Activated CD4-positive, alpha-beta T cell treated with anti-CD3 and anti-CD28 coated beads for 4 hours (primary cell): Measurements from ENCODE around the gene OPN4.

Experiments used
- DNase-seq, 2 donors: peaks; one replicate each; pipeline ENCODE4 v3.0.0-alpha.2; 2020

Gene OPN4

DNA sequence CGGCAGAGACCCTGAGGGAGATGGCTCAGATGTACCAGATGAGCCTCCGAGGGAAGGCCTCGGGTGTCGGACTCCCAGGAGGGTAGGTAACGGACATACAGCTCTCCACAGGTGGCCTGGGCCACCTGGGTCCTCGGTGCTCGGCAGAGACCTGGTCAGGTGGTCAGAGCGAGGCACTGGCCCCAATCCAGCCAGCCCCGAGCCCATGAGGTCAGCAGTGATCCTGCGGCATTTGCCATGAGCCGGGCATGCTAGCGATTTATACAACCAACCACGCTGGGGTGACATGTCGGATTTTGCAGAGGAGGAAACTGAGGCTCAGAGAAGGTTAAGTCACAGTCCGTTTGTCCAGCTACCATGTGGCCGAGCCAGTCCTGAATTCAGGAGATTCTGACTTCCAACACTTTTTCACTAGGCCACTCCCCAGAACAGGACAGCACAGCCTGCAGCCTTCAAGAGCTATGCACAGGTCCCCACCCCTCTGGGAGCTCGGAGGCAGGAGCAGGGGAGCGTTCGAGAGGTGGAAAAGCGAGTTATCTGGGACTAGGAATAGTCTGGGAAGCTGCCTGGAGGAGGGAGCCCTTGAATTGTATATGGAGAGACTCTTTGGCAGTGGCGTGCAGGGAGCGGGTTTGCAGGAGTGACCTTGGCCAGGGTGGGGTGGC, 27.5 kb downstream of the OPN4 start:
- DNase-seq = no peak

GRCh38 chr10:86682675-86683074, 28.3 kb downstream of the OPN4 start:
- DNase-seq = no peak

GRCh38 chr10:86684331-86685097, 30.2 kb downstream of the OPN4 start:
- no peak for DNase-seq

GRCh38 chr10:86685416-86685815, 31.1 kb downstream of the OPN4 start:
- no peak for DNase-seq

GRCh38 chr10:86685893-86686632, 31.7 kb downstream of the OPN4 start:
- no peak for DNase-seq

DNA sequence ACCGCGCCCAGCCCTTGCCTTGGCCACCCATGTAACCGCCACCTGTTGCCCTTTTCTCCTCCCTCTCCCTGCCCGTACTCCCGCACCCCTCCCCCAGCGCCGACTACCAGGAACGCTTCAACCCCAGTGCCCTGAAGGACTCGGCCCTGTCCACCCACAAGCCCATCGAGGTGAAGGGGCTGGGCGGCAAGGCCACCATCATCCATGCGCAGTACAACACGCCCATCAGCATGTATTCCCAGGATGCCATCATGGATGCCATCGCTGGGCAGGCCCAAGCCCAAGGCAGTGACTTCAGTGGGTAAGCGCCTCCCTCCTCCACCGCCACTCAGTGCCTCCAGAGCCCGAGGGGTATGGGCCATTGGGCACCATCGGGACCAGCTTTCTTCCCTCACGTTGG, 32.6 kb downstream of the OPN4 start:
- no peak for DNase-seq

- no peak for DNase-seq
Measured at GRCh38 chr10:86687750-86688149, 33.4 kb downstream of the OPN4 start.

GRCh38 chr10:86688398-86688921, 34.1 kb downstream of the OPN4 start:
- peak; percentile 44 to 48 for DNase-seq

GRCh38 chr10:86689146-86689545, 34.8 kb downstream of the OPN4 start:
- DNase-seq = no peak

DNA sequence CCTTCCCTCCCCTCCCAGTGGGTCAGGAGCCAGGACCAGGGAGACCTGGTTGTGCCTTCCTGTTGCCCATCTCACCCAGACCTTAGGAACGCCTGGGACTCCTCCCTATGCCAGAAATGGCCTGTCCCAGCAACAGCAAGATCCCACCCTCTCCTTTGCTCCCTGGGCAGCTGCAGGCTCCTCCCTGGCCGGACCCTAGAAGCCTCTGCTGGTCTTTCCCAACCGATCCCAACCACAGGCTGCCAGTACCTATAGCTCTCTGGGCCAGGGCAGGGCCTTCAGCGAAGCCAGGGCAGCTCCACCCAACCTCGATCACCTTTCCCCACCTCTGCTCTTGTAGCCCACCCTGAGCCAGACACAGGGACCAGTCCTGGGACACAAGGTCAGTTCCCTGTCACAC, 35.9 kb downstream of the OPN4 start:
- no peak for DNase-seq

DNA sequence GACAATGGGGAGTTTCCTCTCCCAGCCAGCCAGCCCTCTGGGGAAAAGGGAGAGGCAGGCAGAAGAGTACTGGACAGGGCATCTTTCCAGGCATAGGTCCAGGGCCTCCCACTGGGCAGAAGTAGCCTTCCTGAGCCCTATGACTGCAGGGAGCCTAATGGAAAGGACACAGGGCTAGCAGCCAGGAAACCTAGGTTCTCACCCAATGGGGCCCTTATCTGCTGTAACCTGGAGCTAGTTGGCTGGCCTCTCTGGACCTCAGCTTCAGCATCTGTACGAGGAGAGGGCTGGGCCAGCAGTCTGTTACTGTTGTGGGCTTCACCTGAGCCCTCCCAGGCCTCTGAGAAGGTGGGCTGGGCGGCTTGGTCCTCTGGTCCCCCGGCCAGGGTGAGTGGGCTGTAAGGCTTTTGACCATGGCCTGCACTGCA, 36.3 kb downstream of the OPN4 start:
- DNase-seq = no peak

DNA sequence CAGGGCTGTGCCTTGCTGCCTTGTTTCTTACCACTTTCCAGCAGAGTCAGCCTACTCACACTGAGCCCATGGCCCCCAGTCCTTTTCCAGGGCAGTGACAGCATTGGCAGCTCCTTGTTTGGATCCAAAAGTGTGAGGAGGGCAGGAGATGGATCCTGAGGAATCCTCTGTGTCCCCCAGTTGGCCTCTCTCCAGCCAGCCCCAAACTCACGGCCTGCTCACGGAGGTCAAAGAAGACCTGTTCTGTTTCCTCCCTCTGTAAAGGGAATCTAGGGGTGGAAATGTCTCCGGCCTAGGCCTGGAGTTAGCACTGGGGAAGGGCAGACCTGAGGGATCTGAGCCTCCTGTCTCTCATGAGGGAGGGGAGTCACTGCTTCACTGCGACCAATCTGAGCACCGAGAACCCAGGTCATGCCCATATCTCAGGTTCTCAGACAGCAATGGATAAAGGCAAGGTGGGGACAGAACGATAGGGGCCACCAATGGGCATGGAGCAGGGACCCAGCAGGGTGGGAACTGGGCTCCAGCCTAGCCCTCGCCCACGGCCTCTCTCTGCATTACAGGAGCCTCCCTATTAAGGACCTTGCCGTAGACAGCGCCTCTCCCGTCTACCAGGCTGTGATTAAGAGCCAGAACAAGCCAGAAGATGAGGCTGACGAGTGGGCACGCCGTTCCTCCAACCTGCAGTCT, 37.1 kb downstream of the OPN4 start:
- no peak for DNase-seq

GRCh38 chr10:86692023-86692514, 37.7 kb downstream of the OPN4 start:
- no peak for DNase-seq

GRCh38 chr10:86692664-86693063, 38.3 kb downstream of the OPN4 start:
- no peak for DNase-seq

DNA sequence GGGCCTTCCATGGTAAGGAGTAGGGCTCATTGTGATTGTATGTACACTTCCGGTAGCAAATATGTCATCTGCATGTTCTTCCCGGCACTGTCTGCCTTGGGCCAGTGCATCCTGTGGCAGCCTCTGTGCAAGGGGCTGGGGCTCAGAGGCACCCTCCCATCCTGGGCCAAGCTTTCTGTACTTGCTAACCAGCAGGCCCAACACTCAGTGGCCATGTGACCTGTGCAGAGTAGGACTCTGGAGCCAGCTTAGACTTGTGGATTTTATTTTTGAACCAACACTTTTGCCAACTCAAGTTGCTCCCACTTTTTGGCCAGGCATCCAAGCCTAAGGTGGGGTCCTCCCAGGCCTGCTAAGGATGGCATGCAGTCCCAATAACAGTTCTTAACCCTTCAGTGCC, 38.9 kb downstream of the OPN4 start:
- DNase-seq = no peak

GRCh38 chr10:86693721-86694369, 39.5 kb downstream of the OPN4 start:
- peak; percentile 26 to 35 for DNase-seq

DNA sequence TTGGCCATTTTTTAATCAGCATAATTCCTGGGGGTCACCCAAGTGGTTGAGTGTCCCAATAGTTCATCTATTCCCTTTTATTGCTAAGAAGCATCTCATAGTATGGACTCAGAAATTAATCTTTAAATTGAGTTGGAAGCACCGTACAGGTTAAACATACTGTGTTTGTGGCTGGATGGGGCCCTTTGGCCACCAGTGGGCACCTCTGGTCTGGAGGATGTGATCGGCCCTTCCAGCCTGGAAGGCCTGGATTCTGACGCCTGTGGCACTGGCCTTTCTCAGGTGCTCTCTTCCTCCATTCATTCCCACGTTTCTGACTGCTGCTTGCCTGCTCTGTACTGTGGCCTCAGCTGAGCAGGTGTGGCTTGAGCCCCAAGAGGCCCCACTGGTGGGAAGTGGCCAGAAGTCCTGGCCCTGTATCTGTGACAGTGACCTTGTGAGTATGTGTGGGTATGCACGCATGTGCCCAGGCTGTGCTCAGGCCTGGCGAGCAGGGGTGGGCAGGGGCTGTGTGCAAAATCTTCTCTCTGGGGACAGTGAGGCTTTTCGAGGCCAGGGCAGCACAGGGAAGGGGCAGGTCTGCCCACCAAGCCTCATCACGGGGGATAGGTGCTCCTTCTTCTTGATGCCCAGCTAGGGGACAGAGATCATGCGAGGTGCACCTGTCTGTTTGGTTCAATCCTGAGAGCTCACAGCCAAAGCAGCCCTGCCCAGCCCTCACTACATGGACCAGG, 44.0 kb downstream of the OPN4 start:
- DNase-seq = no peak

DNA sequence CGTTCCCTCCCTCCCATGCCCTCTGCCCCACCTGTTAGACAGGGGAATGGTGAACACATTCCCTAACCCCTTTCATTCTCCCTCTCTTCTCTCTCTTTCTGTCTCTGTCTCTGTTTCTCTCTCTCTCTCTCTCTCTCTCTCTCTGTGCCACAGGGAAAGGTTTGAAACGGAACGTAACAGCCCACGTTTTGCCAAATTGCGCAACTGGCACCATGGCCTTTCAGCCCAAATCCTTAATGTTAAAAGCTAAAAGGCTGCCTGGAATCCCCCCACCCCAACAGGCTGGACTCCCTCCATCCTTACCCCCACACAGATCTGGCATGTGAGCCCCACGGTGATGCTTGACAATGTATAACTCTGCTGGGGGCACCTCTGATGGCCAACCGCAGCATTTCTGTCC, 44.8 kb downstream of the OPN4 start:
- DNase-seq = no peak

DNA sequence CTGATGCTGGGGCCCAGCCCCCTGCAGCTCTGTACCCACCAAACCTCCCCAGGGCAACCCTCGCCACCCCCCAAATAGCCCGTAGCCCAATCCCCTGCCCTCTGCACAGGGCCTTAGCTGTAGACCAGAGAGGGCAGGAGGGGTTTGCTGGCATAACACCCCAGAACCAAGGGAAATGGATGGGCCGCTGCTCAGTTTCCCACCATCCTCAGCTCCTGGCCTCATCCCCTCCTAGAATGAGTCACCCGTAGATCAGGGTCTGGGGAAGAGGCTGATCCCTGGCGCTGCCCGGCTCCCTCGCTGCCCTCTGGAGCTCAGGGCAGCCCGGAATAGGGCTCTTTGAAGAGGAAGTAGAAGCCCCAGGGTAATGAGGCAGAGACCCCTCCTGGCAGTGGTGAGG, 45.2 kb downstream of the OPN4 start:
- no peak for DNase-seq

DNA sequence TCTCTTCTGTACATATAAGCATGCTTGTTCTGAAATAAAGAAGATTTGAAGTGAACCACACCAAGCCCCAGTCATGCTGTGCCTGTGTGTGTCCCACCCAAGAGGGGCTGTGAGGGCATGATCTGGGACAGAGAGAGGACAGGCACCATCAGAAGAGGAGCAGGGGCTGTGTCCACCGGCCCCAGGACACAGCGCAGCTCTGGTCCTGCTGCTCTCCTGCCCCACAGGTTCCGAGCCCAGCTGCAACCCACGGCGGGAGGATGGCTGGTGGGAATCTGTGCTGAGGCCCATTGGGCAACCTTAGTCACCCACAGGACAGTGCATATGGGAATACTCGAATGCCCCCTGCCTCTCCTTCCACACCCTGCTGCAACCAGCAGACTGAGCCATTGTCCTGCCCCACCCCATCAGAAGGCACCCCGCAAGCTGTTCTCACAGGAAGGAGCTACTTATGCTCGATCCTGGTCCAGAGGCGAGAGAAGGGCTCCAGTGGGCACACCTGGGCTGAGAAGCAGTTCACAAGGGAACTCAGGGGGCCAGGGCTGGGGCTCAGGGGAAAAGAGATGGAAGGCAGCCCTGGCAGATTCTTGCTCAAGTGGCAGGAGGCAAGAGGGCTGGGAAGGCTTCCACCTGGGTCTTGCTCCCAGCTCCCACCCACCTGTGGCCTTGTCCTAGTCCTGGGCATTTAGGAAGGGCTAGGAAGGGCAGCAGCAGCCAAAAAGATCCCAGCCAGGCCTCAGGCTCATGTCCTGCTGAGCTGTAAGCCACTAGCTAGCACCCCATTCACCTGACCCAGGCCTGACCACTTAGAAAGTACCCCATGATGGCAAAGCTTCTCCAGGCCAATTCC, 45.9 kb downstream of the OPN4 start:
- DNase-seq = no peak
